A673 (cell line): Measurements from ENCODE around the gene NR2C2. TPM values are rescaled to one million over a fixed set of nuclear protein-coding genes. Genes with fewer than 3 reads are reported as not detected.

Source experiments
- BruUV-seq: library from RNA; stranded (reverse); fragments of 400-500 nt; replicated peaks from 2 replicates; lab custom pipeline; 2021; lab: Mats Ljungman, UMichigan
- CTCF ChIA-PET: fragments of 300-600 bp; sonication (Branson Sonifier 250); formaldehyde crosslinking; loops from one replicate; lab custom pipeline; 2022; ENCODE audit warnings: antibody characterized with exemption; lab: Charles Lee
- POLR2A ChIA-PET: fragments of 300-600 bp; sonication (Branson Sonifier 250); formaldehyde crosslinking; loops from one replicate; lab custom pipeline; 2022; ENCODE audit warnings: antibody characterized with exemption; ENCODE audit not compliant: low non-redundant PET; lab: Charles Lee
- DNase-seq: peaks from one replicate; pipeline ENCODE4 v3.0.0-alpha.2; 2015; ENCODE audit warnings: low spot score
- H3K27ac ChIP-seq: fragments of 200-600 bp; sonication (generic); 2 replicates; pipeline ENCODE4 v1.5.1; 2016; ENCODE audit warnings: mixed run types, low read depth, mild to moderate bottlenecking, mixed read lengths, antibody characterized with exemption, low read length; ENCODE audit not compliant: poor library complexity, severe bottlenecking
- H3K27me3 ChIP-seq: fragments of 200-600 bp; sonication (generic); replicated peaks from 2 replicates; pipeline ENCODE4 v1.6.1; 2017; ENCODE audit warnings: mixed run types, low read depth, mild to moderate bottlenecking, mixed read lengths, antibody characterized with exemption, low read length; ENCODE audit not compliant: insufficient read depth, poor library complexity
- H3K36me3 ChIP-seq: fragments of 200-600 bp; sonication (generic); 2 replicates; pipeline ENCODE4 v1.6.1; 2016; ENCODE audit warnings: mixed run types, mild to moderate bottlenecking, mixed read lengths, antibody characterized with exemption, low read length; ENCODE audit not compliant: insufficient read depth, poor library complexity, severe bottlenecking
- H3K4me1 ChIP-seq: fragments of 200-600 bp; sonication (generic); 2 replicates; pipeline ENCODE4 v1.6.1; 2017; ENCODE audit warnings: mixed run types, mild to moderate bottlenecking, mixed read lengths, antibody characterized with exemption, low read length; ENCODE audit not compliant: insufficient read depth, poor library complexity, severe bottlenecking
- H3K4me3 ChIP-seq: fragments of 200-600 bp; sonication (generic); 2 replicates; pipeline ENCODE4 v1.5.1; 2016; ENCODE audit warnings: low read depth, mixed run types, mild to moderate bottlenecking, mixed read lengths, low read length; ENCODE audit not compliant: poor library complexity, severe bottlenecking
- H3K9me3 ChIP-seq: fragments of 200-600 bp; sonication (generic); 2 replicates; pipeline ENCODE4 v1.6.1; 2016; ENCODE audit warnings: mixed run types, low read depth, mild to moderate bottlenecking, mixed read lengths, antibody characterized with exemption, low read length; ENCODE audit not compliant: poor library complexity, severe bottlenecking
- EZH2 ChIP-seq: fragments of 200-600 bp; sonication (generic); IDR thresholded peaks from 2 replicates; pipeline ENCODE4 v1.6.1; 2017; ENCODE audit warnings: borderline replicate concordance, low read depth, mild to moderate bottlenecking, mixed read lengths, antibody characterized with exemption, low read length; ENCODE audit not compliant: poor library complexity, severe bottlenecking
- intact Hi-C: fragments of 100-400 bp; cut with micrococcal nuclease; formaldehyde crosslinking; loops from one replicate; pipeline ENCODE4 v1.10.0; 2022; ENCODE audit not compliant: unreplicated experiment
- total RNA-seq: library from RNA; stranded (reverse); gene quantifications from 2 replicates; pipeline ENCODE4 v1.2.3, GENCODE V29; 2021
- TF ChIP-seq, protein P1 (sequence below): fragments of 300-800, 200-600 bp; sonication (generic); conservative IDR thresholded peaks from 2 replicates; pipeline ENCODE4 v1.5.1; 2017; ENCODE audit warnings: low read depth, mild to moderate bottlenecking, antibody characterized with exemption, low read length, moderate library complexity, mixed read lengths

The NR2C2 gene
- total RNA-seq, 1 experiment from 2014 or later, result 56.5 TPM

DNA sequence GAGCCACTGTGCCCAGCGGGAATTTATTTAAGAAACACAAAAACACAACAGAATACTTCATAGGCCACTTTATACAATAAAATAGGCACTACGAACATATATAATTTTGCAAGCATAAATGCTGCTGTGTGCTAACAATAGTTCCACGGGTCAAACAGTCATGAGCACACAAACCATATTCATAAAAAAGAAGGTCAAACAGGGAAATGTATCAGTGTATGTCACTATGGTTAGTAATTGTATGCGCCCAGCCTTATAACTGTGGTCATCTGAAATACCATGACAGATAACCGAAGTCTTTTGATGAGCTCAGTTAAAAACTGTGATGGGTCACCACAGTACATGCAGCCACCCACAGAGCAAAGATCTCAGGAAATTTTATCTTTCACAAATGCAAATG, 38.1 kb upstream of the NR2C2 start:
- CTCF ChIA-PET, result no interaction called here
- no peak overlapping the region for H3K27ac ChIP-seq
- H3K4me1 ChIP-seq, result no peaks in the 10 kb centered on the region
- no peak overlapping the region for H3K4me3 ChIP-seq
- DNase-seq, result no peak
- TF ChIP-seq EZH2, result no peak
- TF ChIP-seq, protein P1, sequence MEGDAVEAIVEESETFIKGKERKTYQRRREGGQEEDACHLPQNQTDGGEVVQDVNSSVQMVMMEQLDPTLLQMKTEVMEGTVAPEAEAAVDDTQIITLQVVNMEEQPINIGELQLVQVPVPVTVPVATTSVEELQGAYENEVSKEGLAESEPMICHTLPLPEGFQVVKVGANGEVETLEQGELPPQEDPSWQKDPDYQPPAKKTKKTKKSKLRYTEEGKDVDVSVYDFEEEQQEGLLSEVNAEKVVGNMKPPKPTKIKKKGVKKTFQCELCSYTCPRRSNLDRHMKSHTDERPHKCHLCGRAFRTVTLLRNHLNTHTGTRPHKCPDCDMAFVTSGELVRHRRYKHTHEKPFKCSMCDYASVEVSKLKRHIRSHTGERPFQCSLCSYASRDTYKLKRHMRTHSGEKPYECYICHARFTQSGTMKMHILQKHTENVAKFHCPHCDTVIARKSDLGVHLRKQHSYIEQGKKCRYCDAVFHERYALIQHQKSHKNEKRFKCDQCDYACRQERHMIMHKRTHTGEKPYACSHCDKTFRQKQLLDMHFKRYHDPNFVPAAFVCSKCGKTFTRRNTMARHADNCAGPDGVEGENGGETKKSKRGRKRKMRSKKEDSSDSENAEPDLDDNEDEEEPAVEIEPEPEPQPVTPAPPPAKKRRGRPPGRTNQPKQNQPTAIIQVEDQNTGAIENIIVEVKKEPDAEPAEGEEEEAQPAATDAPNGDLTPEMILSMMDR, result no peak
- POLR2A ChIA-PET, result no interaction called here
- intact Hi-C loops, result no loop called here
- H3K36me3 ChIP-seq, result no peaks in the 10 kb centered on the region
- no TSS peak for BruUV-seq
- H3K27me3 ChIP-seq, result no peaks in the 10 kb centered on the region
- H3K9me3 ChIP-seq, result peaks cover 7% of the 10 kb centered on the region

DNA sequence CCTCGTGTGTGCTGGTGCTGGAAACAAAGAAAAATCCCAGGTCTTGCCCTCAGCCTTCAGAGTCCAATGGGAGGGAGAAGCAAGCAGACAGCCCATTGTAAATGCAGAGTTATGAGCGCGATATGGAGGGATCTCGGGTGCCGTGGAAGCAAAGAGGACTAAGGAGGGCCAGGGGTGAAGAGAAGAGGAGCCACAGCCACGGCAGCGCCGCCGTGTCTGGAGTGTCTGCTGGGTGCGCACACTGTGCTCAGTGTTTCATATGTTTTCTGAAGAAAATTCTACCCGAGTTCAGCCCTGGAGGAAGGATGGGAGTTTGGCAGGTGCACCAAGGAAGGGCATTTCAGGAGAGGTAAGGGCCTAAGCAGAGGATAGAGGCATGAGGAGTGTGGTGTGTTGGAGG, 35.7 kb upstream of the NR2C2 start:
- DNase-seq, result no peak
- intact Hi-C loops, result no loop called here
- TF ChIP-seq EZH2, result no peak
- TF ChIP-seq, protein P1, result no peak
- Histone ChIP-seq H3K4me3 (no peak overlapping the region), H3K27me3 (no peaks in the 10 kb centered on the region), H3K9me3 (no peaks in the 10 kb centered on the region), H3K36me3 (no peaks in the 10 kb centered on the region), H3K4me1 (no peaks in the 10 kb centered on the region), H3K27ac (no peak overlapping the region)
- ChIA-PET CTCF (no interaction called here), POLR2A (no interaction called here)
- no TSS peak for BruUV-seq

DNA sequence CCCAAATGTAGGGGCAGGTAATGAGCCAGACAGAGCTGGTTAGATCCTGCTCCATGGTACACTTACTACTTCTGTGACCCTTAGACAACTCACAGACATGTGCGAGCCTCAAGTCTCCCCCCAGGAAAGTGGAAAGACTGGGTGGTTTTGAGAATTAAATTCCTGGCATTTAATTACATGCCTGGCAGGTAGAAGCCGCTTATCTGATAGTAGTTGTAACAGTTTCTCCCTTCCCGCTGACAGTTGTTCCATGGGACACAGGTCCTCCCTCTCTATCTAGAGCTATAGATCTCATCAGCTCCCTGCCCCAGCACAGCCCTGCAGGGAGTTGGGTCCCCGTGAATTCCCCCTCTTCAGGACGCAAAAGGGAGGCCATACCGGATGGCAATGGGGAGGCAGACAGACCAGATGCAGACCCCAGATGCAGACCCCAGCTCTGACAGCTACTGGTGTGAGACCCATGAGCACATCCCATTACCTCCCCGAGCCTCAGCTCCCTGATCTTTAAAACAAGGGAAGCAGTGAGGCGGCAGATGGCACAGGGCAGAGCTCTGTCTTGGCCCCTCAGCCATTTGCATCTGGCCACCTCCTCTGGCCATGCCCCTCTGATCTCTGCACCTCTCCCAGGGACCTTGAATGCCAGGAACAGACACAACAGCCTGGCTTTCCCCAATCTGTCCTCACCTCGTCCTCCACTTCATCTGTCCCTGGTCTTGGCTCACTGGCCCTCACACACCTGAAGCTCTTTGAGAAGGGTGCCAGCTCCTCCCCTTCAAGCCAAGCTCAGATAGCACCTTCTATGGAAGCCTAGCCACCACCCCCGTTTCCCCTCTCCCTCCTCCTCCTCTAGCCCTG, 34.1 kb upstream of the NR2C2 start:
- intact Hi-C loops, result no loop called here
- ChIA-PET CTCF (no interaction called here), POLR2A (no interaction called here)
- Histone ChIP-seq H3K4me3 (no peak overlapping the region), H3K36me3 (no peaks in the 10 kb centered on the region), H3K27me3 (no peaks in the 10 kb centered on the region), H3K4me1 (no peaks in the 10 kb centered on the region), H3K27ac (no peak overlapping the region), H3K9me3 (no peaks in the 10 kb centered on the region)
- no peak for DNase-seq
- TF ChIP-seq EZH2, result no peak
- TF ChIP-seq, protein P1, result no peak
- BruUV-seq, result no TSS peak
